GM12872 (cell line): ENCODE measurements around the gene GABPA.

Experiments used
- CTCF ChIP-seq: IDR thresholded peaks from 3 replicates; pipeline ENCODE4 v1.5.1; 2011; ENCODE audit warnings: low read depth, mild to moderate bottlenecking, low read length, moderate library complexity; ENCODE audit not compliant: insufficient read depth

The GABPA gene

GRCh38 chr21:25734904-25735645, at the start of gene GABPA, which contains the start of gene ATP5PF:
Gene GABPA, plus strand, starts transcription at chr21:25734972. Its CDS starts 6,627 bp downstream, at chr21:25741599.
Gene ATP5PF, minus strand, starts transcription at chr21:25734904. Its CDS starts 5,110 bp downstream, at chr21:25729794.
- TF ChIP-seq CTCF: no peak

GRCh38 chr21:25687787-25688186, 47.0 kb upstream of the GABPA start:
- no peak for TF ChIP-seq CTCF

- no peak for TF ChIP-seq CTCF
Observed at GRCh38 chr21:25688275-25689155, 46.3 kb upstream of the GABPA start.

- TF ChIP-seq CTCF: no peak
Observed at GRCh38 chr21:25689226-25689625, 45.5 kb upstream of the GABPA start.

- no peak for TF ChIP-seq CTCF
Observed at GRCh38 chr21:25691976-25692375, 42.8 kb upstream of the GABPA start.

GRCh38 chr21:25700741-25701140, 34.0 kb upstream of the GABPA start:
- no peak for TF ChIP-seq CTCF

- TF ChIP-seq CTCF: no peak
Observed at GRCh38 chr21:25701529-25701928, 33.2 kb upstream of the GABPA start.
